Measurements from ENCODE around the gene PTPN14. TPM values are rescaled to one million over a fixed set of nuclear protein-coding genes. Genes with fewer than 3 reads are reported as not detected.
A peak's percentile ranks its signal among the peaks of the same experiment; 100 is the strongest.

The PTPN14 gene
- total and polyA plus RNA-seq, 2 of the 4 experiments (the other 2 are of a cell fraction), result 21.5 to 31.7 TPM

GRCh38 chr1:214586621-214587020 lies 35.2 kb upstream of the PTPN14 start:
- in situ Hi-C loops (cut with MboI; ENCODE audit: low sequenced_read_pairs), result loop anchor here (5.0 to 10.0 kb wide), 3 partner anchors 199 to 372 kb away; no protein-coding TSS in a partner anchor
- H2BK5ac ChIP-seq (ENCODE audit: low read depth, low read length, poor library complexity, severe bottlenecking), result no peak overlapping the region
- no peak overlapping the region for H2BK120ac ChIP-seq (ENCODE audit: low read depth, low read length)
- dilution Hi-C loops (cut with HindIII; ENCODE audit: low sequenced_read_pairs, unreplicated experiment), result no loop called here
- H4K20me1 ChIP-seq (ENCODE audit: insufficient read depth, low read length), result no peaks in the 10 kb centered on the region
- H3K4me2 ChIP-seq (ENCODE audit: low read depth, low read length), result no peak overlapping the region
- H4K5ac ChIP-seq (ENCODE audit: low read depth, low read length), result no peak overlapping the region
- POLR2A ChIA-PET (ENCODE audit: unreplicated experiment), result no interaction called here
- H3K23ac ChIP-seq (ENCODE audit: low read depth, low read length), result no peak overlapping the region
- DNase-seq, result no peak
- no peak overlapping the region for H4K8ac ChIP-seq (ENCODE audit: low read depth in 2 of 2, low read length in 2 of 2)
- H2BK15ac ChIP-seq (ENCODE audit: low read depth, low read length), result 0 out of 3 replicates have a peak overlapping the region, but pooled peaks have one; percentile 1
- peaks cover 2% of the 10 kb centered on the region; the same call in 1 of the 2 replicates for H3K4me1 ChIP-seq (ENCODE audit: control insufficient read depth, insufficient read depth, low read length)
- 0 out of 2 replicates have a peak overlapping the region, but pooled peaks have one; percentile 6 for H3K4ac ChIP-seq (ENCODE audit: low read depth, low read length)
- H2AFZ ChIP-seq (replicated peaks; ENCODE audit: low read length, poor library complexity), result no peak overlapping the region
- H3K9me3 ChIP-seq (ENCODE audit: control insufficient read depth, insufficient read depth, low read length), result no peaks in the 10 kb centered on the region
- intact Hi-C loops (cut with micrococcal nuclease), result loop anchor here (5.0 kb wide), 1 partner anchor 374 kb away; no protein-coding TSS in a partner anchor
- H3K79me1 ChIP-seq (ENCODE audit: low read depth in 1 of 2, low read length in 2 of 2), result no peaks in the 10 kb centered on the region
- H3K4me3 ChIP-seq (ENCODE audit: insufficient read depth, low read depth, low read length), result no peak overlapping the region
- TF ChIP-seq NFE2L2 (IDR thresholded peaks at IDR 0.05; ENCODE audit: low read depth, low read length) (no peak), MXI1 (IDR thresholded peaks at IDR 0.05; ENCODE audit: borderline replicate concordance, low read depth, low read length) (no peak), ELK1 (IDR thresholded peaks at IDR 0.05; ENCODE audit: borderline replicate concordance, low read depth, low read length) (no peak), CHD1 (IDR thresholded peaks at IDR 0.05; ENCODE audit: low read depth, low read length) (no peak), BHLHE40 (IDR thresholded peaks at IDR 0.05; ENCODE audit: low read depth, low read length) (no peak), SMC3 (IDR thresholded peaks at IDR 0.05; ENCODE audit: low read depth, low read length) (no peak), USF2 (IDR thresholded peaks at IDR 0.05; ENCODE audit: low read depth, low read length) (no peak), FOS (IDR thresholded peaks at IDR 0.05; ENCODE audit: low read depth, low read length) (no peak), CTCF (conservative IDR thresholded peaks at IDR 0.05; ENCODE audit: low read depth, low read length) (no peak), RFX5 (IDR thresholded peaks at IDR 0.05; ENCODE audit: low read depth, low read length) (no peak), MAFK (IDR thresholded peaks at IDR 0.05; ENCODE audit: low read depth, low read length) (no peak), RCOR1 (IDR thresholded peaks at IDR 0.05; ENCODE audit: insufficient replicate concordance, low read length) (no peak)
- CTCF ChIA-PET, result interaction anchor here (0.7 to 6.8 kb wide), 3 partner anchors 254 to 372 kb away, joined by 3 to 59 read pairs (median 4); no protein-coding TSS in a partner anchor
- no peak overlapping the region for H3K9ac ChIP-seq (ENCODE audit: low read depth, low read length)
- H3K27ac ChIP-seq (ENCODE audit: insufficient read depth, low read length), result no peak overlapping the region
- peaks cover 1% of the 10 kb centered on the region for H3K27me3 ChIP-seq (ENCODE audit: control insufficient read depth, insufficient read depth, low read length)
- no peak overlapping the region for H3K14ac ChIP-seq (replicated peaks; ENCODE audit: low read depth, low read length)
- no peak overlapping the region for H3K18ac ChIP-seq (ENCODE audit: low read depth, low read length)
- no peak for ATAC-seq (ENCODE audit: low read depth)
- H2AK5ac ChIP-seq (ENCODE audit: low read depth, low read length), result no peak overlapping the region
- peaks cover 2% of the 10 kb centered on the region; the same call in 1 of the 2 replicates for H3K9me1 ChIP-seq (ENCODE audit: insufficient read depth, low read length)
- no peak overlapping the region for H2AK9ac ChIP-seq (replicated peaks; ENCODE audit: low read depth, low read length, poor library complexity)
- no peak overlapping the region for H4K91ac ChIP-seq (ENCODE audit: insufficient read depth, low read depth, low read length)
- BruUV-seq (replicated peaks), result no TSS peak
- H3K56ac ChIP-seq (ENCODE audit: extremely low read depth, insufficient read depth, low read length), result no peak overlapping the region
- H3K36me3 ChIP-seq (ENCODE audit: control insufficient read depth, insufficient read depth, low read length), result no peaks in the 10 kb centered on the region
- WGBS, 2 experiments (ENCODE audit: extremely low coverage in 2 of 2, insufficient read length in 1 of 2), result no CpG with 5 or more reads among the region's 3 CpGs
- no peak overlapping the region for H2BK20ac ChIP-seq (ENCODE audit: low read depth, low read length)

Measured in IMR-90 (cell line).